ENCODE results near the gene TERB1. TPM values are rescaled to one million over a fixed set of nuclear protein-coding genes. Genes with fewer than 3 reads are reported as not detected.

The TERB1 gene
- total RNA-seq, 1 experiment from 2014 or later: not detected

DNA sequence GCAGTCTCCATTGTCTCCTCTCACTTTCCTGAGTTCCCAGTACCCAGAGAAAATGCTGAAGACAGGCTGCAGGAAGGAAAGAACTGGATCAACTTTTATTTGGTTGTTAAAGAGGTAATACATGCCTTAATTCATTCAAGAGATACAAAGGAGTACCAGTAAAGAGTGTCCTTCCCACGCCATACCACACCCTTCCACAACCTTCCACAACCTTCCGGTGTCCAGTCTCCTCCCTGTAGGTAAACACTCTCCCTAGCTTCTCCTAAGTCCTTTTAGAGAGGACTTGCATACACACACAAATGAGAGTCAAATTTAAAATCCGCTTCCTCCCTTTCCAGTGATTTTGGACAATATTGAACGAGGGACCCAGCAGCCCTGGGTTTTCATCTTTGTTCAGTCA, 40.0 kb upstream of the TERB1 start:
- ATAC-seq (no peak), DNase-seq (ENCODE audit: low spot score) (no peak)
- no peak overlapping the region for H3K4me3 Mint-ChIP-seq
- CTCF ChIA-PET: interaction anchor here (0.7 to 6.5 kb wide), 3 partner anchors 11 to 64 kb away, joined by 3 to 76 read pairs (median 4); partner anchors contain the start of gene NAE1
- H3K27me3 Mint-ChIP-seq (ENCODE audit: low read depth): peaks cover 85% of the 10 kb centered on the region
- H3K36me3 Mint-ChIP-seq: no peaks in the 10 kb centered on the region
- H3K4me1 Mint-ChIP-seq: peaks cover 13% of the 10 kb centered on the region
- POLR2A ChIA-PET: no interaction called here
- no peak for TF ChIP-seq GABPB1 (CRISPR knock-in tag; IDR thresholded peaks at IDR 0.05)
- TF ChIP-seq, protein P1, sequence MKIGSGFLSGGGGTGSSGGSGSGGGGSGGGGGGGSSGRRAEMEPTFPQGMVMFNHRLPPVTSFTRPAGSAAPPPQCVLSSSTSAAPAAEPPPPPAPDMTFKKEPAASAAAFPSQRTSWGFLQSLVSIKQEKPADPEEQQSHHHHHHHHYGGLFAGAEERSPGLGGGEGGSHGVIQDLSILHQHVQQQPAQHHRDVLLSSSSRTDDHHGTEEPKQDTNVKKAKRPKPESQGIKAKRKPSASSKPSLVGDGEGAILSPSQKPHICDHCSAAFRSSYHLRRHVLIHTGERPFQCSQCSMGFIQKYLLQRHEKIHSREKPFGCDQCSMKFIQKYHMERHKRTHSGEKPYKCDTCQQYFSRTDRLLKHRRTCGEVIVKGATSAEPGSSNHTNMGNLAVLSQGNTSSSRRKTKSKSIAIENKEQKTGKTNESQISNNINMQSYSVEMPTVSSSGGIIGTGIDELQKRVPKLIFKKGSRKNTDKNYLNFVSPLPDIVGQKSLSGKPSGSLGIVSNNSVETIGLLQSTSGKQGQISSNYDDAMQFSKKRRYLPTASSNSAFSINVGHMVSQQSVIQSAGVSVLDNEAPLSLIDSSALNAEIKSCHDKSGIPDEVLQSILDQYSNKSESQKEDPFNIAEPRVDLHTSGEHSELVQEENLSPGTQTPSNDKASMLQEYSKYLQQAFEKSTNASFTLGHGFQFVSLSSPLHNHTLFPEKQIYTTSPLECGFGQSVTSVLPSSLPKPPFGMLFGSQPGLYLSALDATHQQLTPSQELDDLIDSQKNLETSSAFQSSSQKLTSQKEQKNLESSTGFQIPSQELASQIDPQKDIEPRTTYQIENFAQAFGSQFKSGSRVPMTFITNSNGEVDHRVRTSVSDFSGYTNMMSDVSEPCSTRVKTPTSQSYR (CRISPR knock-in tag; IDR thresholded peaks at IDR 0.05): no peak
- no peak for TF ChIP-seq MYBL2 (CRISPR knock-in tag; IDR thresholded peaks at IDR 0.05)
- no peak for TF ChIP-seq ZNF671 (CRISPR knock-in tag; IDR thresholded peaks at IDR 0.05)
- TF ChIP-seq ZNF219 (CRISPR knock-in tag; IDR thresholded peaks at IDR 0.05; ENCODE audit: borderline replicate concordance): no peak
- TF ChIP-seq PRRX2 (CRISPR knock-in tag; IDR thresholded peaks at IDR 0.05): no peak
- no peak for TF ChIP-seq ZNF138 (CRISPR knock-in tag; conservative IDR thresholded peaks at IDR 0.05)
- no peak for TF ChIP-seq ZNF396 (CRISPR knock-in tag; IDR thresholded peaks at IDR 0.05; ENCODE audit: borderline replicate concordance)
- no peak for TF ChIP-seq ZNF416 (CRISPR knock-in tag; IDR thresholded peaks at IDR 0.05)
- TF ChIP-seq ATF1 (CRISPR knock-in tag; IDR thresholded peaks at IDR 0.05): no peak
- no peak for TF ChIP-seq JUN (CRISPR knock-in tag; IDR thresholded peaks at IDR 0.05)
- TF ChIP-seq, protein P2, sequence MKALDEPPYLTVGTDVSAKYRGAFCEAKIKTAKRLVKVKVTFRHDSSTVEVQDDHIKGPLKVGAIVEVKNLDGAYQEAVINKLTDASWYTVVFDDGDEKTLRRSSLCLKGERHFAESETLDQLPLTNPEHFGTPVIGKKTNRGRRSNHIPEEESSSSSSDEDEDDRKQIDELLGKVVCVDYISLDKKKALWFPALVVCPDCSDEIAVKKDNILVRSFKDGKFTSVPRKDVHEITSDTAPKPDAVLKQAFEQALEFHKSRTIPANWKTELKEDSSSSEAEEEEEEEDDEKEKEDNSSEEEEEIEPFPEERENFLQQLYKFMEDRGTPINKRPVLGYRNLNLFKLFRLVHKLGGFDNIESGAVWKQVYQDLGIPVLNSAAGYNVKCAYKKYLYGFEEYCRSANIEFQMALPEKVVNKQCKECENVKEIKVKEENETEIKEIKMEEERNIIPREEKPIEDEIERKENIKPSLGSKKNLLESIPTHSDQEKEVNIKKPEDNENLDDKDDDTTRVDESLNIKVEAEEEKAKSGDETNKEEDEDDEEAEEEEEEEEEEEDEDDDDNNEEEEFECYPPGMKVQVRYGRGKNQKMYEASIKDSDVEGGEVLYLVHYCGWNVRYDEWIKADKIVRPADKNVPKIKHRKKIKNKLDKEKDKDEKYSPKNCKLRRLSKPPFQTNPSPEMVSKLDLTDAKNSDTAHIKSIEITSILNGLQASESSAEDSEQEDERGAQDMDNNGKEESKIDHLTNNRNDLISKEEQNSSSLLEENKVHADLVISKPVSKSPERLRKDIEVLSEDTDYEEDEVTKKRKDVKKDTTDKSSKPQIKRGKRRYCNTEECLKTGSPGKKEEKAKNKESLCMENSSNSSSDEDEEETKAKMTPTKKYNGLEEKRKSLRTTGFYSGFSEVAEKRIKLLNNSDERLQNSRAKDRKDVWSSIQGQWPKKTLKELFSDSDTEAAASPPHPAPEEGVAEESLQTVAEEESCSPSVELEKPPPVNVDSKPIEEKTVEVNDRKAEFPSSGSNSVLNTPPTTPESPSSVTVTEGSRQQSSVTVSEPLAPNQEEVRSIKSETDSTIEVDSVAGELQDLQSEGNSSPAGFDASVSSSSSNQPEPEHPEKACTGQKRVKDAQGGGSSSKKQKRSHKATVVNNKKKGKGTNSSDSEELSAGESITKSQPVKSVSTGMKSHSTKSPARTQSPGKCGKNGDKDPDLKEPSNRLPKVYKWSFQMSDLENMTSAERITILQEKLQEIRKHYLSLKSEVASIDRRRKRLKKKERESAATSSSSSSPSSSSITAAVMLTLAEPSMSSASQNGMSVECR (CRISPR knock-in tag; IDR thresholded peaks at IDR 0.05; ENCODE audit: borderline replicate concordance): no peak
- no peak for TF ChIP-seq CREM (CRISPR knock-in tag; IDR thresholded peaks at IDR 0.05)
- TF ChIP-seq TP53 (CRISPR knock-in tag; IDR thresholded peaks at IDR 0.05): no peak
- no peak for TF ChIP-seq TEAD1 (CRISPR knock-in tag; IDR thresholded peaks at IDR 0.05)
- TF ChIP-seq TCF7 (CRISPR knock-in tag; IDR thresholded peaks at IDR 0.05; ENCODE audit: low read depth): no peak
- TF ChIP-seq, protein P3, sequence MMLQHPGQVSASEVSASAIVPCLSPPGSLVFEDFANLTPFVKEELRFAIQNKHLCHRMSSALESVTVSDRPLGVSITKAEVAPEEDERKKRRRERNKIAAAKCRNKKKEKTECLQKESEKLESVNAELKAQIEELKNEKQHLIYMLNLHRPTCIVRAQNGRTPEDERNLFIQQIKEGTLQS (CRISPR knock-in tag; conservative IDR thresholded peaks at IDR 0.05): no peak
- TF ChIP-seq ZNF121 (CRISPR knock-in tag; IDR thresholded peaks at IDR 0.05): no peak
- no peaks in the 10 kb centered on the region for H3K9me3 Mint-ChIP-seq
- H3K27ac Mint-ChIP-seq: no peak overlapping the region

DNA sequence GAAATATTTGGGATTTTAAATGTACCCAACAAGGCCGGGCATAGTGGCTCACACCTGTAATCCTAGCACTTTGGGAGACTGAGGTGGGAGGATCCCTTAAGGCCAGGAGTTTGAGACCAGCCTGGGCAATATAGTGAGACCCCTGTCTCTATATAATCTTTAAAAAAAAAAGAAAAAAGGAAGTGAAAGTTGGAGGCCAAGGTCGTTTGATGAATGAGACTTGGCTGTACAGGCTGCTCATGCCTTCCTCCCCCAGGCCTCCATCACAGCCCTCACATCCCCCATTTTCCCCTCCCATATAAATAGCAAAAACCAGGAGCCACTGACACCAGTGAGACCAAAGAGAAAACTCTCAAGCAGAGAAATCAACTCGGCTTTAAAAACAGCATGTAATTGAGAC, 39.5 kb upstream of the TERB1 start:
- Mint-ChIP-seq H3K36me3 (no peaks in the 10 kb centered on the region), H3K9me3 (no peaks in the 10 kb centered on the region), H3K27me3 (ENCODE audit: low read depth) (peaks cover 82% of the 10 kb centered on the region), H3K27ac (no peak overlapping the region), H3K4me1 (peaks cover 10% of the 10 kb centered on the region), H3K4me3 (no peak overlapping the region)
- ChIA-PET POLR2A (no interaction called here), CTCF (interaction anchor here (1.3 to 6.5 kb wide), 2 partner anchors 10 to 32 kb away, joined by 3 to 76 read pairs; partner anchors contain the start of gene NAE1)
- ATAC-seq (no peak), DNase-seq (ENCODE audit: low spot score) (no peak)
- no peak for TF ChIP-seq SMAD3 (CRISPR knock-in tag; IDR thresholded peaks at IDR 0.05; ENCODE audit: borderline replicate concordance)
- no peak for TF ChIP-seq IRF2 (CRISPR knock-in tag; IDR thresholded peaks at IDR 0.05; ENCODE audit: borderline replicate concordance, low read depth)
- no peak for TF ChIP-seq TP53 (CRISPR knock-in tag; IDR thresholded peaks at IDR 0.05)
- TF ChIP-seq, protein P4, sequence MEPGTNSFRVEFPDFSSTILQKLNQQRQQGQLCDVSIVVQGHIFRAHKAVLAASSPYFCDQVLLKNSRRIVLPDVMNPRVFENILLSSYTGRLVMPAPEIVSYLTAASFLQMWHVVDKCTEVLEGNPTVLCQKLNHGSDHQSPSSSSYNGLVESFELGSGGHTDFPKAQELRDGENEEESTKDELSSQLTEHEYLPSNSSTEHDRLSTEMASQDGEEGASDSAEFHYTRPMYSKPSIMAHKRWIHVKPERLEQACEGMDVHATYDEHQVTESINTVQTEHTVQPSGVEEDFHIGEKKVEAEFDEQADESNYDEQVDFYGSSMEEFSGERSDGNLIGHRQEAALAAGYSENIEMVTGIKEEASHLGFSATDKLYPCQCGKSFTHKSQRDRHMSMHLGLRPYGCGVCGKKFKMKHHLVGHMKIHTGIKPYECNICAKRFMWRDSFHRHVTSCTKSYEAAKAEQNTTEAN (CRISPR knock-in tag; IDR thresholded peaks at IDR 0.05): no peak
- no peak for TF ChIP-seq GRHL2 (CRISPR knock-in tag; IDR thresholded peaks at IDR 0.05; ENCODE audit: insufficient replicate concordance, severe bottlenecking)
- TF ChIP-seq, protein P5, sequence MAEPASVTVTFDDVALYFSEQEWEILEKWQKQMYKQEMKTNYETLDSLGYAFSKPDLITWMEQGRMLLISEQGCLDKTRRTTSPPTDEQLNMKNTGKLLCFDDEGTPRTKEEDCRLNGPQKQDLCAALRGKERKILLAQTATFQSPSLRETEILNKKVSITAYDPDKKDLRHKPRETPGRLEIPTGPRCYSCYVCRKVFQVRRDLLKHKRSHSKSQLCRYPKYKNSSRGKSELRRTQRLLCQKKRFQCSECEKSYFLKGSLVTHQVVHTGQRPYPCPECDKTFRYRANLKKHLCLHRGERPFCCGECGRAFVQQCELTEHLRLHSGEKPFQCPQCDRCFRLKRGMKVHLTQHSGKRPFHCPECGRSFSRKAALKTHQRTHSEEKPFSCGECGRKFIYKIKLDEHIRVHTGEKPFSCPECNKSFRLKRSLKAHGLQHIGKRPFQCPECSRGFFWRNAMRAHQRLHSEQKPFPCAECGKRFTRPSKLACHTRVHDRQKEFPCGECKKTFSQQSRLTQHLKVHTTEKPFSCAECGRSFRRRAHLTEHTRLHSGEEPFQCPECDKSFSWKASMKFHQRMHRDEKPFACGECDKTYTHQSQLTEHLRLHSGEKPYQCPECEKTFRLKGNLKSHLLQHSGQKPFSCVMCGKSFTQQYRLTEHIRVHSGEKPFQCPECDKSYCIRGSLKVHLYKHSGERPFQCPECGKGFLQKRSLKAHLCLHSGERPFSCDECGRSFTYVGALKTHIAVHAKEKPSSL (CRISPR knock-in tag; conservative IDR thresholded peaks at IDR 0.05): no peak
- TF ChIP-seq JAZF1 (CRISPR knock-in tag; IDR thresholded peaks at IDR 0.05): no peak
- TF ChIP-seq ZNF423 (CRISPR knock-in tag; IDR thresholded peaks at IDR 0.05): no peak
- TF ChIP-seq NR2C2 (CRISPR knock-in tag; IDR thresholded peaks at IDR 0.05): no peak
- no peak for TF ChIP-seq SMAD4 (CRISPR knock-in tag; IDR thresholded peaks at IDR 0.05)
- TF ChIP-seq PRRX2 (CRISPR knock-in tag; IDR thresholded peaks at IDR 0.05): no peak
- no peak for TF ChIP-seq ZBTB21 (CRISPR knock-in tag; IDR thresholded peaks at IDR 0.05; ENCODE audit: borderline replicate concordance)
- TF ChIP-seq JUN (CRISPR knock-in tag; IDR thresholded peaks at IDR 0.05): no peak

All from WTC11 (cell line).